ENCODE data around the gene ZNF77.
"Not testable (repeated sequence)": the region's sequence is repeated elsewhere in the genome, so short reads cannot be mapped to it uniquely, and the experiment has no call there.

The ZNF77 gene

DNA sequence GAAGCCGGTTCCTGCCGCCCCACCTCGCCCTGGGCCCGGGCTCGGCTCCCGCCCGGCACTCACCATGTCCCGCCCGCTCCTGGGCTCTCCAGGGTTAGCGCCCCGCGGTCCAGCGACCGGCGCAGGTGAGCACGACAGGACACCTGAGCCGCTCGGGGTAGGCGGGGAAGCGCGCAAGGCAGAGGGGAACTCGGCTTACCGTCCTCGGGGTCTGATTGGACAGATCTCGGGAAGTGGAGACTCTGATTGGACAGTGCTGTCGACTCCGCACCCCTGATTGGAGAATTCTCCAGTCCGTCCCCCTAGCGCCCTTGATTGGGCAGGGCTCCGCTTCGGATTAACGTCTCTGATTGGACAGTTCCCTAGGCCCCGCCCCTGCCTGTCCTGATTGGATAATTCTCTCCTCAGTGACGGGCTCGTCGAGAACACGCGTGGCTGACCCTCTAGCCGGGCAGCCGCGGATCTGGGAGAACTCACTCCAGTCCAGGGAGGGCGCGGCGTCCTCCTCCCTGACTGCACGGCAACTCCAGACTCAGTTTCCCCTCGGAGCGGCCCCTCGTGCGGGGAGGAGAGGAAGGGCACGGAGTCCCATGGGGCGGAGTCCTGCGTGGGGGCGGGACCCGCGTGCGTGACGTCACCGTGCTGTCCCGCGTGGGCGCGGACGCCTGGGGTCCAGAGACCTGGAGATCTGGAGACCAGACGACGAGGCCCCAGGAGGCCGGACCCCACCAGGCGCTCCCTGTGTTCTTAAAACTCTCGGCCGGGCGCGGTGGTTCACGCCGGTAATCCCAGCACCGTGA, at the start of gene ZNF77:
Gene ZNF77, minus strand, starts transcription at position 197 of the 800 bp plus-strand sequence. Its CDS starts 131 bp downstream, at position 66.
- H3F3A ChIP-seq (ENCODE audit: insufficient read depth, low read length): no peaks in the 10 kb centered on the region
- H2AFZ ChIP-seq (ENCODE audit: low read length): no peak within 1 kb of the TSS
- peaks cover 90% of the 10 kb centered on the region for H3K27me3 ChIP-seq (replicated peaks; ENCODE audit: insufficient read depth, low read length)
- no peak for DNase-seq
- H3K9me2 ChIP-seq (replicated peaks; ENCODE audit: insufficient read depth, low read length): no peaks in the 10 kb centered on the region
- no peaks in the 10 kb centered on the region for H3K4me1 ChIP-seq (ENCODE audit: low read length)
- H3K9ac ChIP-seq (ENCODE audit: low read length): no peak within 1 kb of the TSS
- H3K36me3 ChIP-seq (replicated peaks; ENCODE audit: insufficient read depth, low read length): no peaks in the 10 kb centered on the region
- no peaks in the 10 kb centered on the region for H4K20me1 ChIP-seq (ENCODE audit: insufficient read depth, low read length)
- no peaks in the 10 kb centered on the region for H3K79me2 ChIP-seq (ENCODE audit: low read length)
- H3K4me3 ChIP-seq (ENCODE audit: low read length): no peak within 1 kb of the TSS
- TF ChIP-seq, protein P1, sequence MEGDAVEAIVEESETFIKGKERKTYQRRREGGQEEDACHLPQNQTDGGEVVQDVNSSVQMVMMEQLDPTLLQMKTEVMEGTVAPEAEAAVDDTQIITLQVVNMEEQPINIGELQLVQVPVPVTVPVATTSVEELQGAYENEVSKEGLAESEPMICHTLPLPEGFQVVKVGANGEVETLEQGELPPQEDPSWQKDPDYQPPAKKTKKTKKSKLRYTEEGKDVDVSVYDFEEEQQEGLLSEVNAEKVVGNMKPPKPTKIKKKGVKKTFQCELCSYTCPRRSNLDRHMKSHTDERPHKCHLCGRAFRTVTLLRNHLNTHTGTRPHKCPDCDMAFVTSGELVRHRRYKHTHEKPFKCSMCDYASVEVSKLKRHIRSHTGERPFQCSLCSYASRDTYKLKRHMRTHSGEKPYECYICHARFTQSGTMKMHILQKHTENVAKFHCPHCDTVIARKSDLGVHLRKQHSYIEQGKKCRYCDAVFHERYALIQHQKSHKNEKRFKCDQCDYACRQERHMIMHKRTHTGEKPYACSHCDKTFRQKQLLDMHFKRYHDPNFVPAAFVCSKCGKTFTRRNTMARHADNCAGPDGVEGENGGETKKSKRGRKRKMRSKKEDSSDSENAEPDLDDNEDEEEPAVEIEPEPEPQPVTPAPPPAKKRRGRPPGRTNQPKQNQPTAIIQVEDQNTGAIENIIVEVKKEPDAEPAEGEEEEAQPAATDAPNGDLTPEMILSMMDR (IDR thresholded peaks at IDR 0.05; ENCODE audit: low read length): no peak
- no peak for TF ChIP-seq EZH2 (optimal IDR thresholded peaks at IDR 0.05; ENCODE audit: low read depth, low read length)
- no peak for TF ChIP-seq EZH2phosphoT487 (IDR thresholded peaks at IDR 0.05; ENCODE audit: low read length)
- H3K9me3 ChIP-seq (replicated peaks; ENCODE audit: insufficient read depth, low read length): no peaks in the 10 kb centered on the region
- no peak within 1 kb of the TSS for H3K4me2 ChIP-seq (ENCODE audit: low read depth, low read length)
- H3K27ac ChIP-seq (ENCODE audit: low read length): no peak within 1 kb of the TSS

DNA sequence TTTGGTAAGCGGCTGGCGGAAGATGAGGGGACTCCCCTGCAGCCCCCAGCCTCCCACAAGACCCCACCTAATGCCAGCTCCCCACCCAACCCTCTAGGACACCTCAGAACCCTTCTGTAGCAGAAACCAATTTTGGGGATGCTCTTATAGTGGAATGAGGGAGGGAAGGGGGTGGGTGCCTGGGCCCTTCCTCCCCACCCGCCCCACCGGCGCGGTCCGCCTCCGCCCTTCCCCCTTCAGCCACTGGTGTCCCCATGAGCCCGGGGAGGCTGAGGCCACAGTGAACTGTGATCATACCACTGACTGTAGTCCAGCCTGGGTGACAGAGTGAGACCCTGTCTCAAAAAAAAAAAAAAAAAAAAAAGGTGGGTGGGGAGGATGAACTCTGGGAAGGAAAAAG, 48.8 kb upstream of the ZNF77 start:
- no peaks in the 10 kb centered on the region for H3K36me3 ChIP-seq (replicated peaks; ENCODE audit: insufficient read depth, low read length)
- H3K4me2 ChIP-seq (ENCODE audit: low read depth, low read length): no peak overlapping the region
- TF ChIP-seq EZH2 (optimal IDR thresholded peaks at IDR 0.05; ENCODE audit: low read depth, low read length): no peak
- TF ChIP-seq EZH2phosphoT487 (IDR thresholded peaks at IDR 0.05; ENCODE audit: low read length): no peak
- TF ChIP-seq, protein P1 (IDR thresholded peaks at IDR 0.05; ENCODE audit: low read length): no peak
- H3K9me2 ChIP-seq (replicated peaks; ENCODE audit: insufficient read depth, low read length): no peaks in the 10 kb centered on the region
- DNase-seq: no peak
- no peak overlapping the region for H3K9ac ChIP-seq (ENCODE audit: low read length)
- no peaks in the 10 kb centered on the region for H3K4me1 ChIP-seq (ENCODE audit: low read length)
- no peaks in the 10 kb centered on the region for H3K79me2 ChIP-seq (ENCODE audit: low read length)
- H3K27ac ChIP-seq (ENCODE audit: low read length): no peak overlapping the region
- H3K27me3 ChIP-seq (replicated peaks; ENCODE audit: insufficient read depth, low read length): peaks cover 76% of the 10 kb centered on the region
- H3F3A ChIP-seq (ENCODE audit: insufficient read depth, low read length): no peaks in the 10 kb centered on the region
- no peaks in the 10 kb centered on the region for H3K9me3 ChIP-seq (replicated peaks; ENCODE audit: insufficient read depth, low read length)
- no peak overlapping the region for H3K4me3 ChIP-seq (ENCODE audit: low read length)
- H4K20me1 ChIP-seq (ENCODE audit: insufficient read depth, low read length): no peaks in the 10 kb centered on the region
- H2AFZ ChIP-seq (ENCODE audit: low read length): no peak overlapping the region

DNA sequence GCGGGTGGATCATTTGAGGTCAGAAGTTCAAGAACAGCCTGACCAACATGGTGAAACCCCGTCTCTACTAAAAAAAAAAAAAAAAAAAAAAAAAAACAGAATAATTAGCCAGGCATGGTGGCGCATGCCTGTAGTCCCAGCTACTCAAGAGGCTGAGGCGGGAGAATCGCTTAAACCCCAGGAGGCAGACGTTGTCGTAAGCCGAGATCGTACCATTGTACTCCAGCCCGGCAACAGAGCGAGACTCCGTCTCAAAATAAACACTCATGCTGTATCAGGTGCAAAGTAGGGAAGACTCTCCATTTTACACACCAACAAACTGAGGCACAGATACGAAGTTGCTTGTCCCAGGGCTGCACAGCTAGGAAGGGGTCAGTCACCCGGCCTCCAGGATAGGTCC, 48.2 kb upstream of the ZNF77 start:
- no peaks in the 10 kb centered on the region for H3K9me2 ChIP-seq (replicated peaks; ENCODE audit: insufficient read depth, low read length)
- H3K36me3 ChIP-seq (replicated peaks; ENCODE audit: insufficient read depth, low read length): no peaks in the 10 kb centered on the region
- H3F3A ChIP-seq (ENCODE audit: insufficient read depth, low read length): no peaks in the 10 kb centered on the region
- H3K9me3 ChIP-seq (replicated peaks; ENCODE audit: insufficient read depth, low read length): no peaks in the 10 kb centered on the region
- TF ChIP-seq, protein P1 (IDR thresholded peaks at IDR 0.05; ENCODE audit: low read length): no peak
- no peak for TF ChIP-seq EZH2 (optimal IDR thresholded peaks at IDR 0.05; ENCODE audit: low read depth, low read length)
- no peak for TF ChIP-seq EZH2phosphoT487 (IDR thresholded peaks at IDR 0.05; ENCODE audit: low read length)
- H3K4me1 ChIP-seq (ENCODE audit: low read length): no peaks in the 10 kb centered on the region
- H3K9ac ChIP-seq (ENCODE audit: low read length): no peak overlapping the region
- H3K27ac ChIP-seq (ENCODE audit: low read length): no peak overlapping the region
- no peak overlapping the region for H3K4me2 ChIP-seq (ENCODE audit: low read depth, low read length)
- H3K27me3 ChIP-seq (replicated peaks; ENCODE audit: insufficient read depth, low read length): peaks cover 81% of the 10 kb centered on the region
- no peak for DNase-seq
- H3K4me3 ChIP-seq (ENCODE audit: low read length): no peak overlapping the region
- no peak overlapping the region for H2AFZ ChIP-seq (ENCODE audit: low read length)
- no peaks in the 10 kb centered on the region for H3K79me2 ChIP-seq (ENCODE audit: low read length)
- no peaks in the 10 kb centered on the region for H4K20me1 ChIP-seq (ENCODE audit: insufficient read depth, low read length)

DNA sequence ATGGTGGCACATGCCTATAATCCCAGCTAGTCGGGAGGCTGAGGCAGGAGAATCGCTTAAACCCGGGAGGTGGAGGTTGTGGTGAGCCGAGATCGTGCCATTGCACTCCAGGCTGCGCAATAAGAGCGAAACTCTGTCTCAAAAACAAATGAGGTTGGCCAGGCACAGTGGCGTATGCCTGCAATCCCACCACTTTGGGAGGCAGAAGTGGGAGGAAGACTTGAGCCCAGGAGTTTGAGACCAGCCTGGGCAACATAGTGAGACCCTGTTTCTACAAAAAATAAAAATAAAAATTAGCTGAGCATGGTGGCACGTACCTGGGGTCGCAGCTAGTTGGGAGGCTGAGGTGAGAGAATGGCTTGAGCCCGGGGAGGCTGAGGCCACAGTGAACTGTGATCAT, 47.6 kb upstream of the ZNF77 start:
- H3K4me3 ChIP-seq (ENCODE audit: low read length); H3K9ac ChIP-seq (ENCODE audit: low read length); H4K20me1 ChIP-seq (ENCODE audit: insufficient read depth, low read length); H3K36me3 ChIP-seq (replicated peaks; ENCODE audit: insufficient read depth, low read length); H3K9me3 ChIP-seq (replicated peaks; ENCODE audit: insufficient read depth, low read length); H3K4me2 ChIP-seq (ENCODE audit: low read depth, low read length); H3K4me1 ChIP-seq (ENCODE audit: low read length); H2AFZ ChIP-seq (ENCODE audit: low read length); H3K27ac ChIP-seq (ENCODE audit: low read length); DNase-seq; H3K79me2 ChIP-seq (ENCODE audit: low read length); H3F3A ChIP-seq (ENCODE audit: insufficient read depth, low read length); H3K9me2 ChIP-seq (replicated peaks; ENCODE audit: insufficient read depth, low read length): not testable (repeated sequence)
- H3K27me3 ChIP-seq (replicated peaks; ENCODE audit: insufficient read depth, low read length): peaks cover 82% of the 10 kb centered on the region
